Cardiac fibroblast (primary cell): ENCODE measurements around the gene CDK14.
A peak's percentile ranks its signal among the peaks of the same experiment; 100 is the strongest.

Experiments used
- DNase-seq, 2 donors: peaks; one replicate each; pipeline versions ENCODE4 v3.0.0 to v3.0.0-alpha.2; 2010; ENCODE audit warnings: low read depth in 2 of 2
- H3K4me3 ChIP-seq, 2 donors: replicated peaks in 1 of 2; 1 replicate in 1 of 2; 2 replicates in 1 of 2; pipeline ENCODE4 v1.5.1; 2011; ENCODE audit warnings: low read depth in 2 of 2, low read length in 2 of 2, mild to moderate bottlenecking in 2 of 2, moderate library complexity in 1 of 2
- TF ChIP-seq, protein P1 (sequence below): IDR thresholded peaks from one replicate; pipeline ENCODE4 v1.5.1; 2011; ENCODE audit warnings: low read depth, mild to moderate bottlenecking, low read length, inconsistent platforms

The CDK14 gene

DNA sequence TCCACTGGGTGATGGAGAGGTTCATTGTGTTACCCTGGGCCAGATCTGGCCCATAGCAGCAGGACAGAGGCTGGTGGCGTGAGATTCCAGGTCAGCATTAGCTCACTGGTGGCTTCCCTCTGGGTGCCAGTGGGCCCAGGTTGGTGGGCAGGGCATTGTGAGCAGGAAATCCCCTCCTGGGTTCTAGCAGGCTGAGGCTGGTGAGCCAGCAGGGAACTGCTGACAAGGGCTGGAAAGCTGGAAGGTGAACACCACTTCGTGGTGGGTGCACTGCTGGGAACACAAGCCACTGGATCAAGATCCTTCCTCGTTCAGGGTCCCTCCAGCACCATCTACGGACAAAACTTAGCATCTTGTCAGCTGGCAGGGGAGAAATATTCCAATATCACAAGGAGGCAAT is 408.9 kb downstream of the CDK14 start:
- no peak for DNase-seq
- TF ChIP-seq, protein P1, sequence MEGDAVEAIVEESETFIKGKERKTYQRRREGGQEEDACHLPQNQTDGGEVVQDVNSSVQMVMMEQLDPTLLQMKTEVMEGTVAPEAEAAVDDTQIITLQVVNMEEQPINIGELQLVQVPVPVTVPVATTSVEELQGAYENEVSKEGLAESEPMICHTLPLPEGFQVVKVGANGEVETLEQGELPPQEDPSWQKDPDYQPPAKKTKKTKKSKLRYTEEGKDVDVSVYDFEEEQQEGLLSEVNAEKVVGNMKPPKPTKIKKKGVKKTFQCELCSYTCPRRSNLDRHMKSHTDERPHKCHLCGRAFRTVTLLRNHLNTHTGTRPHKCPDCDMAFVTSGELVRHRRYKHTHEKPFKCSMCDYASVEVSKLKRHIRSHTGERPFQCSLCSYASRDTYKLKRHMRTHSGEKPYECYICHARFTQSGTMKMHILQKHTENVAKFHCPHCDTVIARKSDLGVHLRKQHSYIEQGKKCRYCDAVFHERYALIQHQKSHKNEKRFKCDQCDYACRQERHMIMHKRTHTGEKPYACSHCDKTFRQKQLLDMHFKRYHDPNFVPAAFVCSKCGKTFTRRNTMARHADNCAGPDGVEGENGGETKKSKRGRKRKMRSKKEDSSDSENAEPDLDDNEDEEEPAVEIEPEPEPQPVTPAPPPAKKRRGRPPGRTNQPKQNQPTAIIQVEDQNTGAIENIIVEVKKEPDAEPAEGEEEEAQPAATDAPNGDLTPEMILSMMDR, result no peak
- H3K4me3 ChIP-seq, result no peak overlapping the region

DNA sequence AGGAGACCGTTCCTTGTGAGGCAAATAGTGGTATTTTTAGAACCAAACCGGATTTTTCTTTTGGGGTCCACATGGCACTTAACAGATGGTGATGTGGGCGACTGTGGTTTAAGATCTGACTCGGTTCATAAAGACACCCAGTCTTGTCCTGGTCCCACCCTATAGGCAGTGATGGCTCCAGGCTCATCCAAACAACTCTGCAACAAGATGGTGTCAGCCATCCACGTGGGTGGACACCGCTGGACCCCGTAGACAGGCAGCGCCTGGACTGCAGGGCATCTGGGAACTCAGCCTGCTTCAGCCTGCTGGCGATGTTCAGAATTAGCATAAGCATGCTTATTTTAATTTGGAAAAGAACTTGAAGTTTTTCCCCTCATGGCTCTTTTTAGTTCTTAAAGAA is 409.7 kb downstream of the CDK14 start:
- DNase-seq, result no peak
- TF ChIP-seq, protein P1, result no peak
- H3K4me3 ChIP-seq, result no peak overlapping the region

DNA sequence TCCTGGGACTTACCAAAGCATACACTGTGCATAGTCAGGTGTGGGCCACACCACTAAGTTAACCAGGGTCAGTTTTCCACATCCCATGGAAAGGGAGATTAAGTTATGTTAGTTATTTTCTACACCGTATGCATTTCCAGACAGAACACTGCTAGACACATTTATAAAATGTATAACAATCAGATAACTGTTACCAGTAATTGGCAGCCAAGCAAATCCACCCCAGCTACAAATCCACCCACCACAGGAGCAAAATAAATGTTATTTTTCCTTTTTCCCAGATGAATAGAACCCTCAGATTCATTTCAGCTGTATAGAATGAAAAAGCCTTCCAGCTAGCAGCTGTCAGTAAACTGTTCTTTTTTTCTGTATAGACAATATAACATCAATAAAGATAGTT is 411.2 kb downstream of the CDK14 start:
- TF ChIP-seq, protein P1, result no peak
- H3K4me3 ChIP-seq, result no peak overlapping the region
- no peak for DNase-seq

DNA sequence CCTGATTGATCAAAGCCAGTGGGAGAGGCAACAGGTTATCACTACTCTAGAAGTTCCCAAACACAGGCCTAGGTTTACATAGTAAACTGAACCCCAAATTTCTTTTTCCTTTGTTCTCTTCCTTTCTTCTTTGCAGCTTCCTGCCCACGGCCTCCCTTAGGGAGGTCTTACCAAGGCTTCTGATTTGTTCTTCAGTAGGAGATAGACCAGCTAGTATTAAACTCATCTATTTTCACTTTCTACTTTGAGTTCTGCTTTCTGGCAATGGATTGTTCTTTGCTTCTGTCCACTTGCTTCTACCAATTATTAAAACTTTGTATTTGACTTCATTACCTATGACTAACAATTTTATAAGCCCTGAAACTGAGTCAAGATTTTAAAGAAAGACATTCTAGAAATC is 417.0 kb downstream of the CDK14 start:
- no peak for DNase-seq
- no peak overlapping the region for H3K4me3 ChIP-seq
- TF ChIP-seq, protein P1, result no peak

DNA sequence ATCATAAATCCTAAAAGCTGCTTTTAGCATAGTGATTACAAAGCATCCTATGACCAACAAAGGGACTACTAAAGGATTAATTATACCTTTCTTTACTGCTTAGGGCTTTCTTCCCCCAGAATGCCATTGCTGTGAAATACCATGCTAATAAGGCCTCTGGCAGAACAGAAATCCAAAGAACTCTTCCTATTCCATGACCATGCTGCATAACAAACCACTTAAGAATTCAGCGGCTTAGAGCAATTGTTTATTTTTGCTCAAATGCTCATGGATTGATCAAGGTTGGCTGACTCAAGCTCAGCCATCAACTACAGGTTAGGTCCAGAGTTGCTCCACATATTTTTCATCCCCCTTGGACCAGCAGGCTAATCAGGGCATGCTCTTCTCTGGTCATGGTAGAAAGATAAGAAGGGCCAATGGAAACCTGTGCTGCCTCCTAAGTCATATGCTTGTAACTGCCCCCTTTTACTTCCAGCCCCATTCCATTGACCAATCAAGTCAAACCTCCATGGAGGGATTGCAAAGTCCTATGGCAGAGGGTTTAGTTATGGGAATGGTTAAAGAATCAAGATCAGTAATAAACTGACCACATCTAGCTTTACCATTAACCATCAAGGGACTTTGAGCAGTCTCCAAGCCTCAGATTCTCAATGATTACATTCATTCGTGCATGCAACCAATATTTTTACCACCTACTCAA is 423.7 kb downstream of the CDK14 start:
- TF ChIP-seq, protein P1, result no peak

DNA sequence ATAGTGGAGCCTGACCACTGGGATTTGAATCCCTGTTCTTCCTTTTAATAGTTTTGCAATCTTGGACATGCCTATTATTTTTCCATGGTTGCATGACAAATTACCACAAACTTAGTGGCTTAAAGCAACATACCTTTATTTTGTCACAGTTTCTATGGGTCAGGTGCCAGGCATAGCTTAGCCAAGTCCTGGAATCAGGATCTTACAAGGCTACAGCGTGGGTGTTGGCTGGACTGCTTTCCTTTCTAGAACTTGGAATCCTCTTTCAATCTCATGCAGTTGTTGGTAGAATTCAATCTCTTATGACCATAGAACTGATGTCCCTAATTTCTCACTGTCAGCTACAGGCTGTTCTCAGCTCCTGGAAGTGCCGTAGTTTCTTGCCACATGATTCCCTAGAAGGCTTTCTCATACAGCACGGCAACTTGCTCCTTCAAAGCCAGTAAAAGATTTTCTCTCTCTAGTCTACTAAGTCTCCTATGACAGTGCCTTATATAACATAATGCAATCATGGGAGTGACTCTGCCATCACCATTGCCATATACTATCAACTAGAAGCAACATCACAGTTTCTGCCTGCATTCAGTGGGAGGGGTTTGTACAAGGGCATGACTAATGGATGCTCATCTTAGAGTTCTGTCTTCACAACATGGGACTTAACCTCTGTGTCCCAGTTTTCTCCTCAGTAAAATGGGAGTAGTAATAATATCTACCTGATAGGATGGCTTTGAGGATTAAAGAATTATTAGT is 424.7 kb downstream of the CDK14 start:
- no peak overlapping the region for H3K4me3 ChIP-seq

More for the DNA sequence above, 423.7 kb downstream of the CDK14 start:
- DNase-seq, result no peak
- H3K4me3 ChIP-seq, result no peak overlapping the region

More for the DNA sequence above, 424.7 kb downstream of the CDK14 start:
- TF ChIP-seq, protein P1, result no peak
- peak in 1 of 2 donors; percentile 25 for DNase-seq
